ENCODE measurements around the gene ASPHD2. TPM values are rescaled to one million over a fixed set of nuclear protein-coding genes. Genes with fewer than 3 reads are reported as not detected.

The ASPHD2 gene
- total RNA-seq, 1 experiment from 2014 or later = 0.20 TPM

DNA sequence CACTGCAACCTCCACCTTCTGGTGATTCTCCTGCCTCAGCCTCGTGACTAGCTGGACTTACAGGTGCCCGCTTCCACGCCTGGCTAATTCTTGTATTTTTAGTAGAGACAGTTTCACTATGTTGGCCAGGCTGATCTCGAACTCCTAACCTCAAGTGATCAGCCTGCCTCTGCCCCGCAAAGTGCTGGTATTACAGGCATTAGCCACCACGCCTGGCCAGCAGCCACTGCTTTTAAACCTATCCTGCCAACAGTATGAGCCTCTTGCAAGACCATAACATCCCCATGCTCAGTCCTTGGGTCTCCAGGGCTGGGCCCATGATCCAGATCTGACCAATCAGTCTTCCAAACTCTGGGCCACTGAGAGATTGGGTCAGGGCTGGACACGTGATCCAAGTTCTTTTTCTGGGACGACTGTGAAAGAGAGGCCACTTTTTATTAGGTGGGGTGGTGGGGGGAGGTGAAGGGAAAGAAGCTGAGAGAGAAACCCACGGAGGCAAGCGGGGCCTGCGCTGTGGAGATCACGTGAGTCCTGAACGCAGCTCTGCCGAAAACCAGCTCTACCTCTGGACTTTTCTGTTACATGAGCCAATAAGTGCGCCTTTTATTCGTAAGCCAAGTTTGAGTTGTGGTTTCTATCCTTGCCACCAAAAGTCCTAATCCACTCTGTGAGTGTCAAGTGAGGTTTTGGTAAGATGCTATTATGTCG lies 17.9 kb downstream of the ASPHD2 start:
- DNase-seq (ENCODE audit: low spot score) = no peak

DNA sequence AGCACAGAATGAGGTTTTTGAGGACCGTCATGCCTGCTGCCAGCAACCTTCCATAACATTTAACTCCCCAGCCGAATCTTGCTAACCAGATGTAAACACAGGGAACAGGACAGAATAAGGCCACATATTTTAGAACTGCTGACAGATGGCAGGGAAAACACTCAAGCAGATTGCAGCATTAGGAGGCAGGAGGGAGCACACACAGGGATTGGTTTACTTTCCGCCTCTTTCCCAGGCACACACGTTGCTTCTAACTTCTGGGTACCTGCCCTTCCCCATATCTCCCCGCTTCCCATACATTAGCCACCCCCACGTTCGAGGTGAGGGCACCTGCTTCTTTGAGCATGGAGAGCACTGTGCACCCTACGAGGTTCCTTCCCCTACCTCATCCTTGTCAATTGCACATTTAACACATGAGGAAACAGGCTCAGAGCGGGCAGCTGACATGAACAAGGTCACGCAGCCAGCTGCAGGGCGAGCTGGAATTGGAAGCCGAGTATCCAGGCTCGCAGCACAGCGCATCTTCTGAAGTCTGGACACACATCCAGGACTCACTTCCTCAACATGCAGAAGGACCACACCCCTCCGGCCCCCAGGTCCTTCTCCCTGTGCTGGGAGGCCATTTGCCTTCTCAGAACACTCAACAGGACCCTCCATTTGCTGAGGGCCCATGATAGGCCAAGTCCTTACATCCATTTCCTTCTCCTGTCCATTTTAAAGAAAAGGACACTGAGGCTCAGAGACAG lies 18.7 kb downstream of the ASPHD2 start:
- DNase-seq (ENCODE audit: low spot score) = no peak

DNA sequence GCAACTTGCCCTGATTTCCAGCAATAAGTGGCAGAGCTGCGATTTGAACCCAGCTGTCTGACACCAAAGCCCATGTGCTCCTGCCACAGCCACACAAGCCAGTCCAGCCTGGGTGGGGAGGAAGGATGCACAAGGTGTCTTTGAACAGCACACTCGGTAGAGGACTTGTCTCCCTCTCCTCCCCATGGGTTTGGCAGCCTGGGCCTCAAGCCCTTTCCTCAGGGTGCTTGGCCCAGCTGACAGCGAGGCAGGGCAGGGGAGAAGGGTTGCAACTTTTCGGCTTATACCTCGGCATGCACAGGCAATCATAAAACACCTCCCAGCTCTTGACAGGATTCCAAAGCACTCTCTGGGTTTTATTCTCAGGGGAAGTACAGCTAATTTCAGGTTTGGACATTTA lies 19.3 kb downstream of the ASPHD2 start:
- DNase-seq (ENCODE audit: low spot score) = no peak

DNA sequence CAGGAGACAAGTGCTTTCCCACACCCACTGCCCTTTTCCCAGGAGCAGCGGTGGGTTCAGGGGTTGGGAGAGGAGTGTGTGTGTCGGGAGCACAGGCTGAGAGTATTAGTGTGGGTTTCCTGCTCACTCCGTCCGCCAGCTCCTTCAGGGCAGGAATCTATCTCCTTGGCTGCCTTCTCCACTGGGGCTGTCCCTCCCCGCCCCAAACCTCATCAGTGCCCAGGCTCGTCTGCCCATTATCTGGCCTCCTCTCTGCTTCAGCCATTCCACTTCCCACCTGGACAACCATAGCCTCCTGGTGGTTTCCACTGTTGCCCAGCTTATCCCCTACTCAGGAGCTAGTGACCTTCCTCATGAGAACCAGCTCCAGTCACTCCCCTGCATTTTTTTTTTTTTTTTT lies 19.9 kb downstream of the ASPHD2 start:
- DNase-seq (ENCODE audit: low spot score) = no peak

DNA sequence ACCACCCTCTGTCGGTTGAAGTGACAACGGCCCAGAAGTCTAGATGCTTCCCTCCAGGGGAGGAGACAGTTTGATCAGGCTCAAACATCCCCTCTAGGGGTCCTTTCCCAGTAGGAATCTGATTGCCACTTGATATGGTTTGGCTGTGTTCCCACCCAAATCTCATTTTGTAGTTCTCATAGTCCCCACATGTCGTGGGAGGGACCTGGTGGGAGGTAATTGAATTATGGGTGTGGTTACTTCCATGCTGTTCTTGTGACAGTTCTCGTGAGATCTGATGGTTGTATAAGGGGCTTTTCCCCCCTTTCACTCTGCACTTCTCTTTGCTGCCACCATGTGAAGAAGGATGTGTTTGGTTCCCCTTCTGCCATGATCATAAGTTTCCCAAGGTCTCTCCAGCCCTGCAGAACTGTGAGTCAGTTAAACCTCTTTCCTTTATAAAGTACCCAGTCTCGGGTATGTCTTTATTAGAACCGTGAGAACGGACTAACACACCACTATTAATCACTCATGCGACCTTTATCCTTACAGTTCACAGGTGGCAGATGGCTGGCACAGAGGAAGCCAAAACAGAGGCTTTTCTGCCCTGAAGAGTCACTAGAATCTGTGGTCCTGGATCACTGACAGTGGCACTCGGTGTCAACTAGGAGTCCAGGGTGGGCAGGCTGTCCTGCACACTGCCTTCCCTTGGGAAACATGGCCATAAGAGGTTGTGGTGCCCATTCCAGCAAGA lies 21.6 kb downstream of the ASPHD2 start:
- no peak for DNase-seq (ENCODE audit: low spot score)

DNA sequence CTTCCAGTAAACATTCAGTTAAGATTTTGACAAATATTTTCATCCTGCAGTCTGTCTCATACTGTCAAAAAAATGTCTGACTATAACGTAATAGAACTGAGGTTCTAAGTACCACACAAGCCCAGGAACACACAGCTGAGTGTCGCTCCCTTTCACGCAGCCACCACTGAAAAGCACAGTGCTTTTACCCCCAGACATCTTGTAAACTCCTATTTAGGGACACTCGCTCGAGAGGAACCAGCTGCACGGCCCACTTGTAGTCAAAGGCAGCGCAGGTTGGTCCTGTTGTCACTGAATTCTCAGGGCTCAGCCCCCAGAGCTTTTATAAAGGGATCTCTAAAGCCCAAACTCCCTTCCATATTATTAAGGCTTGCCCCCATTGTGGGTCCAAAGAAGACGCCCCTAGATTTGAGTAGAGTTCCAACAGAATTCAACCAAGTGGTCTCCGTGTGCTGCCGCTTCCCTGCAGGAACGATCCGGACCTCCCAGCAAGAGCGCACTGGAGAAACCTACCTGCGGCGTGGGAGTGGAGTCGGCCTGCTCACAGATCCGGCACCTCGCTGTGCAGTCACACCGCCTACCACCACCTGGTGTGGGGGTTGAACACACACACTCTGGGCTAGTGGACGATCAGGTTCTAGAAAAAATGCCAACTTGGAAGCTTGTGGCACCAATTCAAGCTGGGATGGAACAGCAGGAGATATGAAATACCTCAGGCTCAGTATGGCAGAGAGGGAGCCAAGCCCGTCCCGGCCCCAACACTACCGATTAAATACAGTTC lies 23.4 kb downstream of the ASPHD2 start:
- no peak for DNase-seq (ENCODE audit: low spot score)

DNA sequence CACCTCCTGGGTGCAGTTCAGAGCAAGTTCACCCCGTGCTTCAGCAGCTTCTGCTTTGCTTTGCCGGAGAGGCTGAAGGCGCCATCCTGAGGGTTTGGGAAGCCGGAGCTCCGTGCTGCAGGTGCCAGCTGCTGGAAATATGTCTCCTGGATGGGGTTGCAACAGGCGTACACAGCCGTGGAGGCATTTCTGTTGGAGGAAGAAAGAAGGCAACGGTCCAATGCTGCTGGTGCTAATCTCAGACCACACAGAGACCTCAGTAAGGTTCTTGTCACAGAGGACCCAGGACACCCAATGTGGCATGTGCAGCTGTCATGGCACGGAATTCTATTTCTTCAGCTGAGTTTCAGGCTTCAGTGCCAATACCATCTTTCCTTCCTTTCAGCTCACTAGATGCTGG lies 24.2 kb downstream of the ASPHD2 start:
- no peak for DNase-seq (ENCODE audit: low spot score)

DNA sequence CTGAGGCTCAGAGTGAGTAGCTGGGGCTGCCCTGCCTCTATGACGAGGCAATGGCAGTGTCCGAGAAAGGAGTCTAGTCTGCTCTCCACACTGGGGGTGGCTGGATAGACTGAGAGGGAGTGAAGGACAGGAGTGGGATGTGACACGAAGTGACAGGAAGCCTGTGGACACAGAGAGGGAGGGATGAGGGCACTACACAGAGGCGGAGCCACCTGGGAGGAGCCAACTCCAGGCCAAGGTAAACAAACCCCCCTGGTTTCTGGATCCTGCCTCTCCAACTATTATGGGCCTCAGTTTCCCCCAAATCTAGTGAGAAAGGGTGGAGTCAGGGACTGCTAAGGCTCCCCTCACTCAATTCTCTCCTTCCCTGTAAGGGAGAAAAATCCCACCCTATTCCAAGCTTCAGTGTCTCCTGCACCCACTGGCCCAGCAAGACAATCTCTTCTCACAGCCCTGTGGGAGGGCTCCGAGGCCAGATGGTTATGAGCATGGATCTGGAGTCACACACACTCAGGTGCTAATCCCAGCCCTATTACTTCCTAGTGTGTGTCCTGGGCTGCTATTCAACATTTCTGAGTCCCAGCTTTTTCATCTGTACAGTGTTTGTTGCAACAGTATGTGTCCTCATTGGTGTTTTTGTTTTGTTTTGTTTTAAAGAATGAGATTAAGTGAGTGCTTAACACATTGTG lies 24.9 kb downstream of the ASPHD2 start:
- DNase-seq (ENCODE audit: low spot score) = no peak

DNA sequence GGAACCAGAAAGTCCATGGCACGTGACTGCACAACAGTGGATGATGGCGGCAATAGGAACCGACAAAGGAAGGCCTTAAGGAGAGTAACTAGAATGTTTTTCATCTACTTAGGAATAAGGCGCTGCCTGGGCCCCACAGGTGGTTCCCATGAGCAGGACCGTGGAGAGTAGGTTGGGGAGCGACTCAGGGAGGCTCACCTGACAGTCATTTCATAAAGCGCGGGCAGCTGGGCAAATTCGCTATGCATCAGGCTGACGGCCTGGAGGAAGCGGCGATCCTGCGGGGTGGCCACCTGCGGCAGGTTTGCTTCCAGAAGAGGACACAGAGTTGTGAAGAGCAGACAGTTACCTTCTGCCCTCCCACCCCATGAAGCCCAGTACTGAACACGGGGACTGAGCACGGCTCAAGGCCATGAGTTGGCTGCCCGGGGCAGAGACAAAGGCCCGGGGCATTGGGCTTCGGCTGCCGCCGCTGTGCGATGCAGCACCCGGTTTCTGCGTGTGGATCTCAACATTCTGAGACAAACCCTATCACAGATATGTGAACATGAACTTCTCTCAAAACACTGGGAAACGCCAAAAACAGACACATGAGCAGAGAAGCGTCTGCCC lies 28.7 kb downstream of the ASPHD2 start:
- no peak for DNase-seq (ENCODE audit: low spot score)

DNA sequence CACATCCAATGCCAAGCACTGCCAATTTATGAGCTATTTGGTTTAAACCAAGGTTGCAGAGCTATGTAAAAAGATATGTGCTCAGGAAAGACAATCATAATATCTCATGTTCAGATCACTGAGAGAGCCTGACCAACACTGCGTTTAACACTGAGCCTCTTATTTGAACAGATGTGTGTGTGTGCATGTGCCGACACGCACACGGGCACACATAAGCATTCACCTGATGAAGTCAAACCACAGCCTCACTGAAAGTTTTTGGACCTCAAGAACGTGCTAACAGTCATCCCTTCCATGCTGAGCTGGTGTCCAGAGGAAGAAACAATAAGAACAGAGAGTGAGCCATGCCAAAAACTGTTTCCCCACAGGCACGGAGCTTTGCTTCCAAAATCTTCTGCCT lies 31.1 kb downstream of the ASPHD2 start:
- DNase-seq (ENCODE audit: low spot score) = no peak

DNA sequence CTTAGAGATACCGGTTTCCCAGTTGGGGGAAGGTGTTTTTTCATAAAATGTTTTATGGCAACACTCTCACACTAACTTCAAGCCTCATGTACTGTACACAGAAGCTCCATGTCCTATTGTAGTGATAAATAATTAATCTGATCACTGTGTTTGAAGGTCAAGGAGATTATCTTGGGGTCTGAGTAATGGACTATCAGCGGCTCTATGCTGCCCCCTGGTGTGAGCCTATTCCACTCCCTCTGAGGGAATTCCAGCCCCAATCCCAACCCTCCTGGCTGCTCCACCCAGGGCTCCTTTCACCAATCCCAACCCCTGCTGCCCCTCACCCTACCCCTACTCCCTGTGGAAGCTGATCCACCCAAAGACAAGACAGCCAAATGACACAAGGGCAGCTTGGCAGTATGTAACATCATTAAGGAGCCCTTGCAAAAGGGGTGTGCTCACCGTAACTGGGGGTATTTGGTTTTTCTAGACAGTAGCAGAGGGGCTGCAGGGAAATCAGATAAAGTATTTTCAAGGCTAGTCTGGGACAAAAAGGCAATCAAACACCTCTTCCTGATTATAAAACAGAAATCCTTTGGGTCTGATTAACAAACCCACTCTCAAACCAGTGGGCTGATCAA lies 32.2 kb downstream of the ASPHD2 start:
- DNase-seq (ENCODE audit: low spot score) = peak; percentile 51

DNA sequence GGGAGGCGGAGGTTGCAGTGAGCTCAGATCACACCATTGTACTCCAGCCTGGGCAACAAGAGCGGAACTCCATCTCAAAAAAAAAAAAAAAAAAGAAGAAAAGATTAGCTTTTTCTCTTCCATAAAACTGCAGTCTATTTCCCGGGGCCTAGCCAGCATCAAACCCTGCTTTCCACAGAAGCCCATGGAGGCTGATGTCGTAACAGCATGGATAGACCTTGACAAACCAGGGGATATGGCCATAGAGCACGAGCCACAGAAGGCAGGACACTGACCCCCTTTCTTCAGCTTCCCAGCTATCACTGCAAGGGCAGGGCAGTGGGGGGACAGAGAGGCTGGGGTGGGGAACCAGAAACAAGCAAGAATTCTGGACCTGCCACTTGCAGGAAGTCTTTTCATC lies 33.0 kb downstream of the ASPHD2 start:
- no peak for DNase-seq (ENCODE audit: low spot score)

DNA sequence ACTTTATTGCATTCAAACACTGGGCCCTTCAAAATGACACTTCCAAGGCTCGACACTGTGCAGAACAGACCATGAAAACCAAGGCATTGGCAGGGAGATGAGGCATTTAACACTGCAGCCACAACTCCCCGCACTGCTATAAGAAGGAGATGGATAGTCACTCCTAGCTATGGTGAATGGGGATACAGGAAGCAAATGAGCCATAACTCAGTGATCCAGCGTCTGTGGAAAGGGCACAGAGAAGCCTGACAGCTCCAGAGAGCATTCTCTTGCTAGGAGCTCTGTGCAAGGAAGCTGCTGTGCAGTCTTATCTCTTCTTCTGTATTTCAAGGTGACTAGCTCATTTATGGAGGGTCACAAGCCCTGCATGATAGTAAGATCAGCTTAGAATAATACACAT lies 33.6 kb downstream of the ASPHD2 start:
- DNase-seq (ENCODE audit: low spot score) = no peak

DNA sequence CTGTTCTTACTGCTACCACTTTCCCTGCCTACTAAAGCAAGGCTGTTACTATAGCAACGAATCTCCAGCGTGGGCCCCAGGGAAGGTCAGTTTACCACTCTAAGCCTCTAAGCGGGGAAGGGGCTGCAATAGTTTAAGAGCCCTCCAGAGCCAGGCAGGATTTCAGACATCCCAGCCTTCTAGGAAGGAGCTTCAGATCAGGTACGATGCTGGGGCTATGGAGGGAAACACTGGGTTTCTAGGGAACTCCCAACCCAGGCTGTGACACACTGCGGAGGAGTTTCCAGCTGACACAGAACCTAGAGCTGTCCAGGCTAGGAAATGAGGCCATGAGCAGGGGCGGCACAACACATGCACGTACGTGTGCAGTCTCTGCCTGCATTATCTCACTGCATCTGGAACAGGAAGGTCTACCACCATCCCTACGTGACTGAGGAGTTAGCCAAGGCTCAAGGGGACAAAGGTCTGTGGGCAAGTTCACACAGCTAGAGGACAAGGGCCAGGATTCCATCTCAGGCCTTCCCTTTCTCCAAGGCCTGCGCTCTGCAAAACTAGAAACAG lies 34.1 kb downstream of the ASPHD2 start:
- no peak for DNase-seq (ENCODE audit: low spot score)

DNA sequence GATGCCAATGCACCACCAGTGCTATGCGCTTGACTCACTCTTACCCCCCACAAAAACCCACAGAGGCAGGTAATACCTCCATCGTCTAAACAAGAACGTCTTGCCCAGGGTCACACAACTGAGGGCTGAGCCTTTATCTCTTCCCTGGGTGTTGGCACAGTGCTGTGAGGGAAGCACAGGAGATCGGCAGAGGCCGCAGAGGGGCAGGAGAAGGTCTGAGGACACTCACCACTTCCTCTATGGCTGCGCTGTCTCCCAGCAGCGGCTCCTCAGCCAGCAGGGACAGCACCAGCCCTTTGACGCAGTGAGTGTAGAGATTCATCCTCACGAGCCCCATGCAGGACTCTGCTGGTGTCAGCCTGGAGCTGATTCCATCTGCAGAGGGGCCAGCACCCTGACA lies 34.6 kb downstream of the ASPHD2 start:
- no peak for DNase-seq (ENCODE audit: low spot score)

DNA sequence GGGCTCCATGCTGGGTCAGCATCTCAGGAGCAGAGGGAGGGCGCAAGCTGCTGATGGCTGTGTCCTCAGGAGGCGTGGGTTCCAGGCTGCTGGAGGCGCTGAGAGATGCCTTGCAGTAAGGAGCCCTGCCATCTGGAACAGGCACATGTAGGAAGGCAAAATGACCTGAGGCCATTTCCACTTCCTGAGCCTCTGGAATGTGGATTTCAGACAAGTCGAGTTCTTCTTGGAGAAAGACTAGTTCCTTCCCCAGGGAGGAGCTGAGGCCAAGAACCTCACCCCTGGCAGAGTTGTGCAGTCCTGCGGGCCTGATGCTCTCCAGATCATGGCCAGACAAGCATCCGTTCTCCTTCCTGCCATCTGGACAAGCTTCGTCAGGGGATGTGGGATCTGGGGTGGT lies 35.3 kb downstream of the ASPHD2 start:
- DNase-seq (ENCODE audit: low spot score) = no peak

DNA sequence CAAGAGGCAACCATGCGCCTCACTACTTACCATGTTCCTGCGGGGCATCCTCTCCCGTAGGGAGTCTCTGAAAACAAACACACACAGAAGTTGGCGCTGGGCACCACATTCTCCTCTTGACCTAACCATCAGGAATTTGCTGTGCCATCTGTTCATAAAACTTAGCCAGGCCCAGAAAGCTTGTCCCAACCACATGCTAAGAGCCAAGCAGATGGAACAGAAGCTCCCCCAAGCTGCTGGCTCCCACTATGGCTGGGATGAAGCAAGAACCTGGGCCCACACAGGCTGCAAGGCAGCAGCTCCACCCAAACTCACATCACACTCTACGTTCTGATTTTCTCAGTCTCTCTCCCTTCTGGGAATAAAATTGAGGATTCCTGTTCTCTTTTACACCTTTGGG lies 37.1 kb downstream of the ASPHD2 start:
- no peak for DNase-seq (ENCODE audit: low spot score)

DNA sequence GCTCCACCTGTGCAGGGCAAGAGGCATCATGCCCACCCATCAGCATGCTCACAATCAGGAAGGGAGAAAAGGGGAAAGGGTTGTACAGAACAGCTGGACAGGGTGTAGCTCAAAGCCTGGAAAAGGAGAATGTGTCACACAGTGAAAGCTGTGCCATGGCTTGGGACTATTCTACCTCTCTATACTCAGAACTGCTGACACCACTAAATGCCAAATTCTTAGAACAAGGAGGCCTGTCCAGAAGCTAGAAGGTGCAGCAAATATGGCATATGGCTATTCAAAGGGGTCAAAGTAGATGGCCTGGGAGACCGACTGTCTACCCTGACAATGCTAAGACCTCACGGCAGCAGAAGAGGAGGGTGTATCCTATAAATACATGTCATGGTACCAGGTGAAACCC lies 41.7 kb downstream of the ASPHD2 start:
- DNase-seq (ENCODE audit: low spot score) = no peak

DNA sequence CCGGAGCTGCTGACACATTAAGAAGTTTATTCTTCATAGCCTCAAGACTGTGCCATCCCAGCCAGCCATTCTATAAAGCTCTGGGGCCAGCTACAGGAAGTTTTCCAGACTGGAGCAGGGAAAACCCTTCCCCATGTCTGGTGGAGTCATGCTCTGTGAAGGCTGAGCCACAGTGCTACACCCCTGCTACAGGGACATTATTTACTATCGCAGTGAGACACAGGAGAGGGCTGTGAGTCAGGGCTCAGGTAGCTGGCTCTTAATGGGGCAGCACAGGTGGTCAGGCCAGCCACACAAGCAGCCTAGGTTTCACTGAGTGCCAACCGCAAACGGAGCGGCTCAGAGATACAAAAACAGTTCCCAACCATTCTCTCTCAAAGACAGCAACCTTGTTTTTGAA lies 42.5 kb downstream of the ASPHD2 start:
- DNase-seq (ENCODE audit: low spot score) = peak; percentile 88

DNA sequence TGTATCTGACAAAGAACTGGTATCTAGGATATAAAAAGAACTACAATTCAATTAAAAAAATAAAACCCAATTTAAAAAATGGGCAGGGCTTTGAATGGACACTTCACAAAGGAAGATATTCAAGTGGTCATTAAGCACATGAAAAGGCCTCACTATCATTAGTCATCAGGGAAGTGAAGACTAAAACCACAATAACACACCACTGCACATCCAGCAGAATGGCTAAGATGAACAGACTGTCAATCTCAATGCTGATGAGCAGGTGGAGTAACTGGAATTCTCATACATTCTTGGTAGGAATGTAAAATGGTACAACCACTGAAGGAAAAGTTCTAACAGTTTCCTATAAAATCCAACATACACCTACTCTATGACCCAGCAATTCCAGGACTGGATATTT lies 45.6 kb downstream of the ASPHD2 start:
- DNase-seq (ENCODE audit: low spot score) = no peak
